Measurements from ENCODE around the gene MVK.

DNA sequence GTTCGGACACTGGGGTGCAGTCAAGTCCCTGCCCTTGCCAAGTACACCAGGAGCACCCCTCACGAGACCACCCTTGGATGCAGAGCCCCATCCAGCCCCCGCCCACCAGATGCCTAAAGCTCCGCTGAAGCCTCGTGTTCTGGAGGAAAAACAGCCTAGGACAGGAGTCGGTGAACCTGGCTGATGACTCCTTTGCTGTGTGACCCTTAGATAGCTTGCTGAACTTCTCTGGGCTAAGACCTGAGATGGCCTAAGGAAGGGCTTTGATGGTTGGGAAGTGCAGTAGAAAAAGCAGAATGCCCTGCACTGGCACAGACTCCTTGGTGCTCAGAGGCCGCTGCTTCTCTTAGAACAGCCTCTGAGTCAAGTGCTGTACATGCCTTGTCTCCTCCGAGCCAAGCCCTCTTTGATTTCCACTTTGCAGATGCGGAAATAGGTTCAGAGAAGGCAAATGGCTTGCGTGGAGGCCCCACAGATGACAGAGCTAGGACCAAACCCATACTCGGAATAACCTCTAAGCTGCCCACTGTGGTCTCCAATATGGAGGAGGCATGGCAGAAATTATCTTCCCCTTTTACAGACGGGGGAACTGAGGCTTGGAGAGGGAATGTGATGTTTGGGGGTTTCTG lies 52.3 kb downstream of the MVK start:
- TF ChIP-seq, protein P1, sequence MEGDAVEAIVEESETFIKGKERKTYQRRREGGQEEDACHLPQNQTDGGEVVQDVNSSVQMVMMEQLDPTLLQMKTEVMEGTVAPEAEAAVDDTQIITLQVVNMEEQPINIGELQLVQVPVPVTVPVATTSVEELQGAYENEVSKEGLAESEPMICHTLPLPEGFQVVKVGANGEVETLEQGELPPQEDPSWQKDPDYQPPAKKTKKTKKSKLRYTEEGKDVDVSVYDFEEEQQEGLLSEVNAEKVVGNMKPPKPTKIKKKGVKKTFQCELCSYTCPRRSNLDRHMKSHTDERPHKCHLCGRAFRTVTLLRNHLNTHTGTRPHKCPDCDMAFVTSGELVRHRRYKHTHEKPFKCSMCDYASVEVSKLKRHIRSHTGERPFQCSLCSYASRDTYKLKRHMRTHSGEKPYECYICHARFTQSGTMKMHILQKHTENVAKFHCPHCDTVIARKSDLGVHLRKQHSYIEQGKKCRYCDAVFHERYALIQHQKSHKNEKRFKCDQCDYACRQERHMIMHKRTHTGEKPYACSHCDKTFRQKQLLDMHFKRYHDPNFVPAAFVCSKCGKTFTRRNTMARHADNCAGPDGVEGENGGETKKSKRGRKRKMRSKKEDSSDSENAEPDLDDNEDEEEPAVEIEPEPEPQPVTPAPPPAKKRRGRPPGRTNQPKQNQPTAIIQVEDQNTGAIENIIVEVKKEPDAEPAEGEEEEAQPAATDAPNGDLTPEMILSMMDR (IDR thresholded peaks at IDR 0.05; ENCODE audit: poor library complexity), result no peak
- TF ChIP-seq EZH2phosphoT487 (IDR thresholded peaks at IDR 0.05; ENCODE audit: low read depth, severe bottlenecking, unreplicated experiment) (no peak), EZH2 (IDR thresholded peaks at IDR 0.05; ENCODE audit: borderline replicate concordance) (no peak)
